Subcutaneous abdominal adipose tissue (tissue), 5 donors: ENCODE measurements around the gene POLH.
"Not testable (repeated sequence)": the region's sequence is repeated elsewhere in the genome, so short reads cannot be mapped to it uniquely, and the experiment has no call there.

Experiments used
- H3K27ac ChIP-seq: one replicate; pipeline ENCODE4 v1.7.0; 2013; ENCODE audit warnings: low read depth, mild to moderate bottlenecking, inconsistent platforms, low read length, moderate library complexity
- H3K27me3 ChIP-seq, 5 donors: one replicate each; pipeline ENCODE4 v1.7.0; 2013; ENCODE audit warnings: low read length in 5 of 5, inconsistent platforms in 1 of 5; ENCODE audit not compliant: control insufficient read depth in 5 of 5, insufficient read depth in 4 of 5
- H3K36me3 ChIP-seq, 5 donors: one replicate each; pipeline ENCODE4 v1.7.0; 2013; ENCODE audit warnings: low read length in 5 of 5; ENCODE audit not compliant: control insufficient read depth in 5 of 5, insufficient read depth in 5 of 5
- H3K4me1 ChIP-seq, 5 donors: one replicate each; pipeline ENCODE4 v1.7.0; 2013; ENCODE audit warnings: low read length in 5 of 5, mild to moderate bottlenecking in 3 of 5, moderate library complexity in 1 of 5; ENCODE audit not compliant: control insufficient read depth in 5 of 5, insufficient read depth in 5 of 5
- H3K4me3 ChIP-seq, 5 donors: one replicate each; pipeline ENCODE4 v1.7.0; 2013; ENCODE audit warnings: low read length in 5 of 5, low read depth in 1 of 5
- H3K9ac ChIP-seq, 5 donors: one replicate each; pipeline ENCODE4 v1.7.0; 2013; ENCODE audit warnings: low read length in 5 of 5, mild to moderate bottlenecking in 4 of 5, moderate library complexity in 3 of 5
- H3K9me3 ChIP-seq, 5 donors: one replicate each; pipeline ENCODE4 v1.7.0; 2013; ENCODE audit warnings: low read length in 5 of 5; ENCODE audit not compliant: control insufficient read depth in 5 of 5
- donor health status: healthy.
- donor health status: healthy.
- donor health status: healthy.
- donor health status: healthy.
- donor health status: healthy.

POLH gene

DNA sequence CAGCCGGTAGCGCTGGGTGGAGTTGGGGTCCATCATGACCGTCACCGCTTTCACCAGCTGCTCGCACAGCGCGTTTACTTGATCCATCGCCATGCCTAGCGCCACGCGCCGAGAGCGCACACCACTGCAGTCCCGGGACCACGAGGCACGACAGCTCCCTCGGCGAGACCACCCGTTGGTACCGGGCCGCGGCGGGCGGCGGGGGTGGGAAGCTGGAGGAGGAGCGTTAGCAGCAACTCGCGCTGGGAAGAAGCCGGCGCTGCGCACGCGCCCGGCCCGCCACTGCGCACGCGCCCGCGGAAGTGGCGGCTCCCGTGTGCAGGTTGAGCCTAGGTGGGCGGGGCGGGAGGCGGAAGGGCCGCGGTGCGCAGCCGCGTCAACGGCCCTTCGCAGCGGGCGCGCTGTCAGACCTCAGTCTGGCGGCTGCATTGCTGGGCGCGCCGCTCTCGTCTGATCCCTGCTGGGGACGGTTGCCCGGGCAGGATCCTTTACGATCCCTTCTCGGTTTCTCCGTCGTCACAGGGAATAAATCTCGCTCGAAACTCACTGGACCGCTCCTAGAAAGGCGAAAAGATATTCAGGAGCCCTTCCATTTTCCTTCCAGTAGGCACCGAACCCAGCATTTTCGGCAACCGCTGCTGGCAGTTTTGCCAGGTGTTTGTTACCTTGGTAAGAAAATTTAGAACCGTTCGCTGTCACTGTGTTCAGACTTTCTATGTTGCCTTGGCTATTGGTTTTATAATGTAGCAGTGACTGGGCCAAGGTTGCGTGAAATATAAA lies at the start of gene POLH, which contains the start of gene XPO5:
TSS of gene POLH (plus strand) at position 414 of the 780 bp plus-strand sequence. CDS start 6,135 bp downstream, outside the sequence.
TSS of gene XPO5 (minus strand) at position 267 of the 780 bp plus-strand sequence. CDS start at position 93, 174 bp downstream.
- Histone ChIP-seq H3K9ac (peak within 1 kb of the TSS; percentile 87 to 95 (median 94)), H3K36me3 (peaks cover 15 to 18% (median 16%) of the 10 kb centered on the region in 5 donors), H3K4me3 (peak within 1 kb of the TSS; percentile 96 to 100 (median 99)), H3K9me3 (no peaks in the 10 kb centered on the region), H3K27ac (peak within 1 kb of the TSS; percentile 80), H3K4me1 (peaks cover 0 to 30% (median 23%) of the 10 kb centered on the region in 5 donors), H3K27me3 (no peaks in the 10 kb centered on the region)

DNA sequence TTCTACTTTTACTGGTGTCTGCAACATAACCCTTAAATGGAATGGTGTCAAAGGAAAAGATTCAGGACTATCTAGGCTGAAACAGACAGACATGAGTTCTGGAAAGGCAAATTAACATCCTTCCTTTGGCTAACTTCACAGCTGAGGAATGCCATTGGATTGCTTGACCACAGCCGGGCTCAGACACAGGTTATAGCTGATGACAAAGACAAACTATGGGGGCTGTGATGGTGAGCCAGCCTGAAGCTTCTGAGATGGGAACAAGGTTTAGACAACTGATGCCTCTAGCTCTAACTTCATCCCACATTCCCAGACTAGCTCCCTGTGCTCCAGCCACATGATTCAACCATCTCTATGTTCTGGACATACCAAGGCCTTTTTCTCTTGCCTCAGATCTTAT lies 43.8 kb upstream of the POLH start:
- no peaks in the 10 kb centered on the region for H3K9me3 ChIP-seq
- no peak overlapping the region for H3K4me3 ChIP-seq
- peaks cover 15 to 62% (median 44%) of the 10 kb centered on the region in 5 donors for H3K36me3 ChIP-seq
- no peaks in the 10 kb centered on the region for H3K4me1 ChIP-seq
- H3K27ac ChIP-seq: no peak overlapping the region
- H3K9ac ChIP-seq: no peak overlapping the region
- H3K27me3 ChIP-seq: no peaks in the 10 kb centered on the region

DNA sequence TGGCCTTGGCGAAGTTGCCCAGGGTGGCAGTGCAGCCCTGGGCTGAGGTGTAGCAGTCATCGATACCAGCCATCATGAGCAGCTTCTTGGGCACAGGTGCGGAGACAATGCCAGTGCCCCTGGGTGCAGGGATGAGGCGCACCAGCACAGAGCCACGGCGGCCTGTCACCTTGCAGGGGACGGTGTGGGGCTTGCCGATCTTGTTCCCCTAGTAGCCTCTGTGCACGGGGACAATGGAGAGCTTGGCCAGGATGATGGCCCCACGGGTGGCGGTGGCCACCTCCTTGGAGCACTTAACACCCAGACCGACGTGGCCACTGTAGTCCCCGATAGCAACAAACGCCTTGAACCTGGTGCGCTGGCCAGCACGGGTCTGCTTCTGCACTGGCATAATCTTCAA lies 37.0 kb upstream of the POLH start:
- not testable (repeated sequence) for H3K27me3 ChIP-seq, H3K27ac ChIP-seq, H3K4me3 ChIP-seq, H3K4me1 ChIP-seq, H3K9me3 ChIP-seq, H3K9ac ChIP-seq
- peaks cover 12 to 42% (median 22%) of the 10 kb centered on the region in 5 donors for H3K36me3 ChIP-seq

DNA sequence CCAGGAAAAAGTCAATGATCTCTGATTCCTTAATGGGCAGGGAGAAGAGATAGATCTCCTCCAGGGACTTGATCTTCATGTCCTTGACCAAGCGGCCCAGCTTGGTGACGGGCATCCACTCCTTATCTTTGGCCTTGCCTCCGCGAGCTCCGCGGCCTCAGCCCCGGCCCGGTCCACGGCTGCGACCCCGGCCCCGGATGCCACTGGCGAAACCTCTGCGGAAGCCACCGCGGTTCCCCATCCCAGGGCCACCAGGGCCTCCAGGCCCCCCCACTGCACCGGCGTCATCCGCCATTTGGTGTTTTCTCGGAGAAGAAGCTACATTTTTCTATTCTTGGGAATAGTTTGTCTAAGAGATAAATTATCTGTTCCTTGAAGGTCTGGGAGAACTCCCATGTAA lies 36.6 kb upstream of the POLH start:
- peaks cover 12 to 46% (median 25%) of the 10 kb centered on the region in 5 donors for H3K36me3 ChIP-seq
- H3K4me1 ChIP-seq, H3K4me3 ChIP-seq, H3K27ac ChIP-seq, H3K9me3 ChIP-seq, H3K9ac ChIP-seq, H3K27me3 ChIP-seq: not testable (repeated sequence)

DNA sequence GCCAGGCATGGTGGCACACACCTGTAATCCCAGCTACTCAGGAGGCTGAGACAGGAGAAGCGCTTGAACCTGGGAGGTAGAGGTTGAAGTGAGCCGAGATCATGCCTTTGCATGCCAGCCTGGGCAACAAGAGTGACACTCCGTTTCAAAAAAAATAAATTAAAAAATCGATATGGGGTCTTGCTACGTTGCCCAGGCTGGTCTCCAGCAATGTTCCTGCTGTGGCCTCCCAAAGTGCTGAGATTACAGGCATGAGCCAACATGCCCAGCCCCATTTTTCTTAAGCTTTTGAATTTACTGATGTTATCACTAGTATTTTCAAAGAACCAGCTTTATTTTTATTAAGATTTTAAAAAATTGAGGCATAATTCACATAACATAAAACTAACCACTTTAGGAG lies 35.5 kb upstream of the POLH start:
- H3K9ac ChIP-seq: no peak overlapping the region
- peaks cover 12 to 53% (median 30%) of the 10 kb centered on the region in 5 donors for H3K36me3 ChIP-seq
- H3K4me3 ChIP-seq: no peak overlapping the region

DNA sequence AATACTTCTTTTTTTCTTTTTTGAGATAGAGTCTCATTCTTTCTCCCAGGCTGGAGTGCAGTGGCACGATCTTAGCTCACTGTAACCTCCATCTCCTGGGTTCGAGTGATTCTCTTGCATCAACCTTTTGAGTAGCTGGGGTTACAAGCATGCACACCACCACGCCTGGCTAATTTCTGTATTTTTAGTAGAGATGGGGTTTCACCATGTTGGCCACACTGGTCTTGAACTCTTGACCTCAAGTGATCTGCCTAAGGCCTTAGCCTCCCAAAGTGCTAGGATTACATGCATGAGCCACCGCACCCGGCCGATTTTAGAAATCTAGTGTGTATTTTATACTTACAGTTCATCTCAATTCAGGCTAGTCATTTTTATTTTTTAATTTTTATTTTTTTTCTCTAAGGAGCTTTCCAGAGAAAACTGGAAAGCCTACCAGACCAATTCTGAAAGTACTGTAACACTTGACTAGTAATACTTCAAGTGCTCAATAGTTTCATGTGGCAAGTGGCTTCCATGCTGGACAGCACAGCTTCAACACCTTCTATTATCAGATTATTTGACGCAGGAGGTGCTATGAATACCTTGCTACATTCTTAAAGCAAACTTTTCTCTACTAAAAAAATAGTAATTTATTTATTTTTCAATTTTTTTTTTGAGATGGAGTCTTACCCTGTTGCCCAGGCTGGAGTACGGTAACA lies 34.1 kb upstream of the POLH start:
- H3K4me3 ChIP-seq: no peak overlapping the region
- no peaks in the 10 kb centered on the region for H3K9me3 ChIP-seq
- peaks cover 23 to 66% (median 41%) of the 10 kb centered on the region in 5 donors for H3K36me3 ChIP-seq
- no peaks in the 10 kb centered on the region for H3K27me3 ChIP-seq
- H3K27ac ChIP-seq: no peak overlapping the region
- H3K9ac ChIP-seq: no peak overlapping the region
- no peaks in the 10 kb centered on the region for H3K4me1 ChIP-seq

More for the DNA sequence above, 35.5 kb upstream of the POLH start:
- H3K4me1 ChIP-seq: no peaks in the 10 kb centered on the region
- H3K9me3 ChIP-seq: no peaks in the 10 kb centered on the region
- no peak overlapping the region for H3K27ac ChIP-seq
- H3K27me3 ChIP-seq: no peaks in the 10 kb centered on the region

DNA sequence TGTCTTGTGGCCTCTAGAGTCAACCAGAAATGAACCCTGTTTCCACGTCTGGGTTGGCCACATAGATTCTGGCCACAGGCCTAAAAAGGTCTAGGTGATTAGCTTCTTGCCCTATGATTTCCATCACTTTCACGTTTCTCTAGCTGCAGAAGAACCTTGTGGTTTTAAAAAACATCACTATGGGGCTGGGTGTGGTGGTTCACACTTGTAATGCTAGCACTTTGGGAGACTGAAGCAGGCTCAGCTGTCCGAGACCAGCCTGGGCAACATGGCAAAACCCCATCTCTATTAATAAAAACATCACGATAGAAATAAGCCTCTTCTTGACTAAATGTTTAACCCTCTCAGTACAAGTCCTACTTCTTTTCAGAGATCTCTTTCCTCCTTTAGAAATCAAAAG lies 31.5 kb upstream of the POLH start:
- Histone ChIP-seq H3K27ac (no peak overlapping the region), H3K9me3 (no peaks in the 10 kb centered on the region), H3K36me3 (peaks cover 32 to 80% (median 54%) of the 10 kb centered on the region in 5 donors), H3K4me3 (no peak overlapping the region), H3K9ac (no peak overlapping the region), H3K27me3 (no peaks in the 10 kb centered on the region), H3K4me1 (no peaks in the 10 kb centered on the region)

DNA sequence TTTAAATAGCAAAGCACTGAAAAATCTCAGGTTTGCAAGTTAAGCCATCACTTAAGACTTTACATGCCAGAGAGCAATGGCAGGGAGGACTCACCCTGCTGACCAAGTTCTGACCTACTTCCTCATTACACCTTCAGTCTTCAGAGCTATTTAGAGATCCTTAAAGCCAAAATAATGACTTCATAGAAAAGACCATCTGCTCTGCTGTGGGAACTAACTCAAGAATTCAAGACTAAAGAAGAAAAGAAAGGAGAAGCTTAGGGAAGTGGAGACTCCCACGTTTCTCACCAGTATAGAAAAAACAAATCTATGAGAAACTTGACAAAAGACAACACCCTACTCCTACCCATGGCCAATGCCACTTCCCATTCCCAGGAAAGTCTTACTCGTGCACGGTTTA lies 28.8 kb upstream of the POLH start:
- H3K9ac ChIP-seq: no peak overlapping the region
- peaks cover 41 to 93% (median 72%) of the 10 kb centered on the region in 5 donors for H3K36me3 ChIP-seq
- H3K4me3 ChIP-seq: no peak overlapping the region
- H3K4me1 ChIP-seq: no peaks in the 10 kb centered on the region
- no peak overlapping the region for H3K27ac ChIP-seq
- no peaks in the 10 kb centered on the region for H3K27me3 ChIP-seq
- no peaks in the 10 kb centered on the region for H3K9me3 ChIP-seq

DNA sequence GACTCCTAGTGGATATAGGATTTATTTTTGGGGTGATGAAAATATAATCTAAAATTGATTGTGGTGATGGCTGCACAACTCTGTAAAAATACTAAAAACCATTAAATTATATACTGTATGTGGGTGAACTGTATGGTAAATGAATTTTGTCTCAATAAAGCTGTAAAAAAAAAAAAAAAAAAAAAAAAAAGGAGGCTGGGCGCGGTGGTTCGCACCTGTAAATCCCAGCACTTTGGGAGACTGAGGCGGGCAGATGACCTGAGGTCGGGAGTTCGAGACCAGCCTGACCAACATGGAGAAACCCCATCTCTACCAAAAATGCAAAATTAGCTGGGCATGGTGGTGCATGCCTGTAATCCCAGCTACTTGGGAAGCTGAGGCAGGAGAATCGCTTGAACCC lies 18.4 kb upstream of the POLH start:
- not testable (repeated sequence) for H3K27ac ChIP-seq, H3K9me3 ChIP-seq, H3K9ac ChIP-seq, H3K4me3 ChIP-seq, H3K27me3 ChIP-seq, H3K4me1 ChIP-seq
- H3K36me3 ChIP-seq: peaks cover 52 to 91% (median 74%) of the 10 kb centered on the region in 5 donors

DNA sequence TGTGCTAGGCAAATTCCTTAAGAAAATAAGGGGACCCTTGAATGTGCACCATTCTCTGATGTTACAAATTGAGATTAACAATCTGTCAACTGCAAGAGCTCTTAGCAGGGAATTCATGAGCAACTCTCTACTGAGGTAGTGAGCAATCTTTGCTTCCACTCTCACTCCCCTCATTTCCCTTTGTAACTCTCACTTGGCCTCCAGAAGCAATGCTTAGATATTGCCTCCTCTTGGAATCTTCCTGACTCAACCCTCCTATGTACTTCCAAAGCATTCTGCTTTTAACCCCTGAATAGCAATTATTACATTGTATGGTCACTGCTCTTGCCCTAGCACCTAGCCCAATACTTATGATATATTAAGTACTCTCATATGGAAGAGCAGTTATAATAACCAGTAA lies 16.7 kb upstream of the POLH start:
- no peaks in the 10 kb centered on the region for H3K4me1 ChIP-seq
- H3K36me3 ChIP-seq: peaks cover 50 to 92% (median 77%) of the 10 kb centered on the region in 5 donors
- no peak overlapping the region for H3K9ac ChIP-seq
- no peaks in the 10 kb centered on the region for H3K9me3 ChIP-seq
- H3K27me3 ChIP-seq: no peaks in the 10 kb centered on the region
- H3K4me3 ChIP-seq: no peak overlapping the region
- H3K27ac ChIP-seq: no peak overlapping the region
